ENCODE data around the gene ARHGEF4.

GRCh38 chr2:130951018-130951417, 114.3 kb downstream of the ARHGEF4 start:
- no peak for TF ChIP-seq CTCF (IDR thresholded peaks at IDR 0.05; ENCODE audit: insufficient read depth, low read depth, low read length)
- no peak for TF ChIP-seq EZH2 (IDR thresholded peaks at IDR 0.05; ENCODE audit: insufficient read depth, low read length)

Measured in astrocyte (in vitro differentiated cells and primary cell).